Jurkat, Clone E6-1 (cell line): ENCODE results near the gene IGSF1.
"Not testable (repeated sequence)": the region's sequence is repeated elsewhere in the genome, so short reads cannot be mapped to it uniquely, and the experiment has no call there.

Source experiments
- DNase-seq: peaks from one replicate; pipeline ENCODE4 v3.0.0-alpha.2; 2011; ENCODE audit warnings: low read depth, low spot score
- H3K4me3 ChIP-seq: 2 replicates; pipeline ENCODE4 v1.5.1; 2011; ENCODE audit warnings: mild to moderate bottlenecking, low read length, control low read depth, moderate library complexity

Gene IGSF1

GRCh38 chrX:131273011-131273410 is 16.1 kb downstream of the IGSF1 start:
- DNase-seq, result no peak
- H3K4me3 ChIP-seq, result no peak overlapping the region

- no peak overlapping the region for H3K4me3 ChIP-seq
- no peak for DNase-seq
These were observed 17.3 kb downstream of the IGSF1 start for GRCh38 chrX:131271826-131272225.

- DNase-seq, result no peak
- H3K4me3 ChIP-seq, result no peak overlapping the region
These were observed 17.8 kb downstream of the IGSF1 start for GRCh38 chrX:131271274-131271673.

DNA sequence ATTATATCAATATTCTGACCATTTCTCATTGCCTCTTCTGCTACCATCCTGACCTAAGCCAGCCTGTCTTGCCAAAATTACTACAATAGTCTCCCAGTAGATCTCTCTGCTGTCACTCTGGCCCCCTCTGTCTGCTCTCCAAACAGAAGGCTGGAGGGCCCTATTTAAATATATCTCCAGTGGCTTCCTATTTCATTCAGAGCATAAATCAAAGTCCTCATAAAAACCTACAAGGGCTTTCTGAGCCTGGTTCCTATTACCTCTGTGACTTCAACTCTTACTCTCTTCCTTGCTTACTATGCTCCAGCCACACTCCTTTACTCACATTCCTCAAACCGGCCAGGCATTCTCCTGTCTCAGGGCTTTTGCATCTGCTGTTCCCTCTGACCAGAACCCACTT is 19.0 kb downstream of the IGSF1 start:
- no peak overlapping the region for H3K4me3 ChIP-seq
- DNase-seq, result no peak

GRCh38 chrX:131264665-131265064 is 24.4 kb downstream of the IGSF1 start:
- no peak overlapping the region for H3K4me3 ChIP-seq
- no peak for DNase-seq

DNA sequence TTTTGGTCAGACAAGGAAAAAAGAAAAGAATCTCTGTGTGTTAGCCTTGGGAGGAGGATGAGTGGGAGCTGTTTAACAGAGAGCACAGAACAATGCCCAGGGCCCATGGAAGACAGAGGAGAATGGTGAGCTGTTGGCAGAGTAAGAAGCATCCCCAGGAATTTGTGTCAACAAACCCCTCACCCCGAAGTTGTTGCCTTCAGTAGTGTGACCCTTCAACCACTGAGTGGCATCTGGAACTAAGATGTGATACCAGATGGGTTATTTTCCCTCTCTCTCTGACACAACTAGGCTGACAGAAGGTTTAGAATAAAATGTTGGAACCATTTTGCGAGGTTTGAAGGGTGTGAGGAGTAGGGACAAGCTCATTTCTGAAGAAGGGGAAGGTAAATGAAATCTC is 25.1 kb downstream of the IGSF1 start:
- DNase-seq, result no peak
- no peak overlapping the region for H3K4me3 ChIP-seq

- no peak for DNase-seq
- H3K4me3 ChIP-seq, result no peak overlapping the region
These were observed 26.1 kb downstream of the IGSF1 start for GRCh38 chrX:131262738-131263679.

DNA sequence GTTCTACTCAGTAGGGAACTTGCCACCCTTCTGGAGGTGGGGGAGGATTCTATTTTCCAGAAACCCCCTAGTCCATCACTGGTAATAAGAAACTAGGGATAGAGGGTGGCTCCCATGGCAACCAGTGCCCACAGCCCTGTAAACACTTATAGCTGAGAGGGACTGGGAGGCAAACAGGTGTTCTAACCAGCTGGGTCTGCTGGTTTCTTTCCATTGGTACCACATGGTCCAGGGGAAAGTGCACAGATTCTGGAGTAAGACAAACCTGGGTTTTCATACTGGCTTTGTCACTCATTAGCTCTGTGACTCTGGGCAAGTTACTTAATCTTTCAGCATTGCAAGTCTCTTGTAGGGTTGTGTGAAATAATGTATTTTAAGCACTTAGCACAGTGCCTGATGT is 26.9 kb downstream of the IGSF1 start:
- DNase-seq, result no peak
- no peak overlapping the region for H3K4me3 ChIP-seq

DNA sequence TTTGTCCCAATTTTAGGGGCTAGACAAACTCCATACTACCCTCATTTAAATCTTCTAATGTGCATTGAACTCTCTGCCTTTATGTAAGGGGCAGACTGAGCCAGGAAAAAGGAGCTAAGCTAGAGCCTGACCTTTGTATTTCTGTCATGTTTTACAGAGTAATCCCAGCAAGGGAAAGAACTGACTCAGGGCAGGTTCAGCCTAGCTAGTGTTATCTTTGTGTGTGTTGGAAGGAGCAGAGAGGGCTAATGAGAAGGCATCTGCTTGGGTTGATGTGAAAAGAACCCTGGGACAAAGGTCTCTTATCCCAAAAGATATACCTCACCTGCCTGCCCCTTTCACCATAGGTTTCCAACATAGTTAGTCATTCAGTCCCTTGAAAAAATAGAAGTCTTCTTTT is 31.7 kb downstream of the IGSF1 start:
- no peak overlapping the region for H3K4me3 ChIP-seq
- DNase-seq, result no peak

DNA sequence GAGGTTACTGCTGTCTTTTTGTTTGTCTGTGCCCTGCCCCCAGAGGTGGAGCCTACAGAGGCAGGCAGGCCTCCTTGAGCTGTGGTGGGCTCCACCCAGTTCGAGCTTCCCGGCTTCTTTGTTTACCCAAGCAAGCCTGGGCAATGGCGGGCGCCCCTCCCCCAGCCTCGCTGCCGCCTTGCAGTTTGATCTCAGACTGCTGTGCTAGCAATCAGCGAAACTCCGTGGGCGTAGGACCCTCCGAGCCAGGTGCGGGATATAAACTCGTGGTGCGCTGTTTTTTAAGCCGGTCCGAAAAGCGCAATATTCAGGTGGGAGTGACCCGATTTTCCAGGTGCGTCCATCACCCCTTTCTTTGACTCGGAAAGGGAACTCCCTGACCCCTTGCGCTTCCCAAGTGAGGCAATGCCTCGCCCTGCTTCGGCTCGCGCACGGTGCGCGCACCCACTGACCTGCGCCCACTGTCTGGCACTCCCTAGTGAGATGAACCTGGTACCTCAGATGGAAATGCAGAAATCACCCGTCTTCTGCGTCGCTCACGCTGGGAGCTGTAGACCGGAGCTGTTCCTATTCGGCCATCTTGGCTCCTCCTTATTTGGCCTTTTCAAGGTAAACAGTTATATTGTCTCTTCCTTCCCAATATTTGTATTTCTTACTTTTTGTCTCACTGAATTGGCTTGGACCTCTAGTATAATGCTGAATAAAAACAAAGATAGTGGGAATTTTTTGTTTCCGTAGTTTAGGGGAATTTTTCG is 37.9 kb downstream of the IGSF1 start:
- H3K4me3 ChIP-seq, DNase-seq: not testable (repeated sequence)

GRCh38 chrX:131239057-131239456 is 50.0 kb downstream of the IGSF1 start:
- DNase-seq, result no peak
- H3K4me3 ChIP-seq, result no peak overlapping the region

- no peak overlapping the region for H3K4me3 ChIP-seq
- DNase-seq, result no peak
These were observed 51.7 kb downstream of the IGSF1 start for GRCh38 chrX:131237363-131237762.

- no peak for DNase-seq
- no peak overlapping the region for H3K4me3 ChIP-seq
These were observed 53.1 kb downstream of the IGSF1 start for GRCh38 chrX:131235768-131236545.

GRCh38 chrX:131227608-131228007 is 61.5 kb downstream of the IGSF1 start:
- no peak overlapping the region for H3K4me3 ChIP-seq
- no peak for DNase-seq

- no peak for DNase-seq
- H3K4me3 ChIP-seq, result no peak overlapping the region
These were observed 62.5 kb downstream of the IGSF1 start for GRCh38 chrX:131226591-131226990.

DNA sequence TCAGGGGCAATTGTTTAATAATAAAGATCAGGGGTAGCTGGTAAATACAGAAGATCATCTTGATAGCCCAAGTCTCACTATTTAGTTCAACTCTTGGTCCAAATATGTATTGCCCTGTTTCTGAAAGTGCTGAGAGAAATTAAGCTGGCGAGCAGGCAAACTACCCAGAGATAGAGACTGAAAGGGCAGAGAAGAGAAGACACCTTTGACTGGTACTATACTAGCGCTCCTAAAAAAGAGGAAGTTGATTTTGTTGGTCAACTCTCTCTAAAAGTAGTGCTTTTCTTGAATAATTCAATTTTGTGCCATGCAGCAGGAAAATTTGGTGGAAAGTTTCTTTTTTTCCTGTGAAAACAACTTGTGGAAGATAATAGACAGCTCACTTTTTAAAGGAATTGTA is 64.0 kb downstream of the IGSF1 start:
- no peak overlapping the region for H3K4me3 ChIP-seq
- no peak for DNase-seq
